Measurements from ENCODE around the gene ROR1. TPM values are rescaled to one million over a fixed set of nuclear protein-coding genes. Genes with fewer than 3 reads are reported as not detected.

Gene ROR1
- polyA plus RNA-seq, 1 of the 3 experiments (the other 2 are of a cell fraction), result 4.0 TPM

DNA sequence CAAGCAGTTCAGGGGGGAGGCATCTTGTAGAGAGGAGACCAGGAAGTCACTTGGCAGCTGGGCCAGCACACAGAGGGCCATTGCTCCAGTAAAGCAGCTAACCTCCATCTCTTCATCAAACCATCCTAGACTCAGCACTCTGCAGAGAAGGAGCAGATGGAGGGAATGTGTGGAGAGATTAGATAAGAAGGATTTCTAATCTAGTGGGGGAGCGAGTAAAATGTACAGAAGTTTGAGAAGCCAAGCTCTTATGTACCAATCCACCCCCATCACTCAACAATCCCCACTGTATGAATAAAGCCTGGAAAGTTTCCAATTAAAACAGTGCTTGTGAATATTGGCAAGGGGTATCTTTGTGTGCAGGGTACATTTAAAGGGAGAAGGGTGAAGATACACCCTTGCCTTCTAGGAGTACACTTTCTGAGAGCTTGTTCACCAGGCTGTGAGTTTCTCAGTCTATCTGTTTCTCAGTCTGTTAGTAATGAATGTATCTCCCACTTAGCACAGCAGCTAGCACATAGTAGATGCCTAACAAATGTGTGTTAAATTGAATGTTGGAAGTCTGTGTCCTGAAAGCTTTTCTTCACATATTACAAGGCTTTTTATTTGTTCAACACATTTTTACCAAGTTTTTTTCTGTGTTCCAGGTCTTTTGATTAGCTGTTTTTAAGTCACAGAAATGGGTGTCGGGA lies 286.9 kb downstream of the ROR1 start:
- CTCF ChIA-PET, result interaction anchor here (1.1 to 1.6 kb wide), 2 partner anchors 76 to 337 kb away, joined by 3 to 4 read pairs; no protein-coding TSS in a partner anchor
- TF ChIP-seq CTCF (IDR thresholded peaks at IDR 0.05), result no peak
- no peak for TF ChIP-seq MEF2A (IDR thresholded peaks at IDR 0.05; ENCODE audit: borderline replicate concordance, low read depth)
- no peak for TF ChIP-seq CHD2 (IDR thresholded peaks at IDR 0.05; ENCODE audit: low read length, partially characterized antibody)
- no peak for TF ChIP-seq RCOR1 (IDR thresholded peaks at IDR 0.05; ENCODE audit: low read length)
- no peak for TF ChIP-seq YY1 (IDR thresholded peaks at IDR 0.05; ENCODE audit: low read depth)
- no peak for TF ChIP-seq SMC3 (IDR thresholded peaks at IDR 0.05; ENCODE audit: low read depth, low read length)
- TF ChIP-seq MAX (IDR thresholded peaks at IDR 0.05; ENCODE audit: low read depth), result no peak
- no peak for TF ChIP-seq USF2 (IDR thresholded peaks at IDR 0.05; ENCODE audit: borderline replicate concordance, low read depth, low read length)
- TF ChIP-seq FOXM1 (IDR thresholded peaks at IDR 0.05; ENCODE audit: low read depth), result no peak
- TF ChIP-seq SIN3A (IDR thresholded peaks at IDR 0.05; ENCODE audit: borderline replicate concordance, low read depth, low read length), result no peak
- no peak for TF ChIP-seq EP300 (IDR thresholded peaks at IDR 0.05; ENCODE audit: borderline replicate concordance in 1 of 2, low read depth in 1 of 2, low read length in 1 of 2)
- TF ChIP-seq FOXJ3 (CRISPR knock-in tag; IDR thresholded peaks at IDR 0.05), result no peak
- no peak for TF ChIP-seq GABPA (IDR thresholded peaks at IDR 0.05; ENCODE audit: low read depth)
- TF ChIP-seq, protein P1, sequence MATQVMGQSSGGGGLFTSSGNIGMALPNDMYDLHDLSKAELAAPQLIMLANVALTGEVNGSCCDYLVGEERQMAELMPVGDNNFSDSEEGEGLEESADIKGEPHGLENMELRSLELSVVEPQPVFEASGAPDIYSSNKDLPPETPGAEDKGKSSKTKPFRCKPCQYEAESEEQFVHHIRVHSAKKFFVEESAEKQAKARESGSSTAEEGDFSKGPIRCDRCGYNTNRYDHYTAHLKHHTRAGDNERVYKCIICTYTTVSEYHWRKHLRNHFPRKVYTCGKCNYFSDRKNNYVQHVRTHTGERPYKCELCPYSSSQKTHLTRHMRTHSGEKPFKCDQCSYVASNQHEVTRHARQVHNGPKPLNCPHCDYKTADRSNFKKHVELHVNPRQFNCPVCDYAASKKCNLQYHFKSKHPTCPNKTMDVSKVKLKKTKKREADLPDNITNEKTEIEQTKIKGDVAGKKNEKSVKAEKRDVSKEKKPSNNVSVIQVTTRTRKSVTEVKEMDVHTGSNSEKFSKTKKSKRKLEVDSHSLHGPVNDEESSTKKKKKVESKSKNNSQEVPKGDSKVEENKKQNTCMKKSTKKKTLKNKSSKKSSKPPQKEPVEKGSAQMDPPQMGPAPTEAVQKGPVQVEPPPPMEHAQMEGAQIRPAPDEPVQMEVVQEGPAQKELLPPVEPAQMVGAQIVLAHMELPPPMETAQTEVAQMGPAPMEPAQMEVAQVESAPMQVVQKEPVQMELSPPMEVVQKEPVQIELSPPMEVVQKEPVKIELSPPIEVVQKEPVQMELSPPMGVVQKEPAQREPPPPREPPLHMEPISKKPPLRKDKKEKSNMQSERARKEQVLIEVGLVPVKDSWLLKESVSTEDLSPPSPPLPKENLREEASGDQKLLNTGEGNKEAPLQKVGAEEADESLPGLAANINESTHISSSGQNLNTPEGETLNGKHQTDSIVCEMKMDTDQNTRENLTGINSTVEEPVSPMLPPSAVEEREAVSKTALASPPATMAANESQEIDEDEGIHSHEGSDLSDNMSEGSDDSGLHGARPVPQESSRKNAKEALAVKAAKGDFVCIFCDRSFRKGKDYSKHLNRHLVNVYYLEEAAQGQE (IDR thresholded peaks at IDR 0.05; ENCODE audit: low read depth, low read length), result no peak
- Histone ChIP-seq H2AFZ (ENCODE audit: low read depth) (no peak overlapping the region), H3K4me1 (ENCODE audit: control insufficient read depth in 1 of 2, insufficient read depth in 2 of 2, low read depth in 1 of 2, low read length in 1 of 2) (peaks cover 0 to 2% of the 10 kb centered on the region in 2 experiments; a peak in 1 of 4 replicates), H3K4me3 (ENCODE audit: low read depth in 2 of 2, low read length in 1 of 2) (no peak overlapping the region), H3K79me2 (ENCODE audit: insufficient read depth) (no peaks in the 10 kb centered on the region), H3K36me3 (replicated peaks in 1 of 2; ENCODE audit: control insufficient read depth in 1 of 2, insufficient read depth in 2 of 2, low read length in 1 of 2) (peaks cover 6 to 8% of the 10 kb centered on the region in 2 experiments), H3K9me2 (no peaks in the 10 kb centered on the region), H3K27ac (ENCODE audit: low read depth in 2 of 2, low read length in 1 of 2) (no peak overlapping the region), H3K4me2 (no peak overlapping the region), H3K27me3 (ENCODE audit: insufficient read depth) (no peaks in the 10 kb centered on the region), H4K20me1 (ENCODE audit: insufficient read depth) (no peaks in the 10 kb centered on the region), H3F3A (replicated peaks; ENCODE audit: insufficient read depth) (no peaks in the 10 kb centered on the region), H3K9ac (no peak overlapping the region), H3K9me3 (peaks cover 14% of the 10 kb centered on the region)
- POLR2A ChIA-PET, result no interaction called here
- WGBS (ENCODE audit: low lambda C conversion rate), result 94% methylated on average over 2 of the region's 2 CpGs
- DNase-seq, result no peak
